Measurements from ENCODE around the gene B3GNT9.

DNA sequence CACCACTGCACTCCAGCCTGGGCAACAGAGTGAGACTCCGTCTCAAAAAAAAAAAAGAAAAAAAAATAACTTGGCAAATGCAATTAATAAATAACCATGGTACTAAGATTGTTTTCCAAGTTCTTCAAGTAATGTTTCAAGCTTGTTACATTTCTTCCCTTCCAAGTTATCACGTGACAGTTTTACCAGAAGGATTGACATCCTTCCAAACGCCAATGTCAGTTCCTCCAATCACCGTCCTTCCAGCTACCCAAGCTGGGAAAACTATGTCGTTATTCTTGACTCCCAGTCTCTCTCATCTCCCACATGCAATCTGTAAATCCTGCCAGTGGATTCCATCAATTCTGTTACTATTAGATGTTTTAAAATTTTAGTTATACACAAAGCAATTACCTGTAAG, 44.9 kb downstream of the B3GNT9 start:
- TF ChIP-seq GATA2 (IDR thresholded peaks at IDR 0.05; ENCODE audit: low read depth, low read length) (no peak), GATA3 (IDR thresholded peaks at IDR 0.05; ENCODE audit: low read depth, low read length) (no peak)

Measured in SH-SY5Y (cell line).